ENCODE measurements around the gene NXPE4. TPM values are rescaled to one million over a fixed set of nuclear protein-coding genes. Genes with fewer than 3 reads are reported as not detected.

The NXPE4 gene
- total RNA-seq, 1 experiment from 2014 or later = not detected

DNA sequence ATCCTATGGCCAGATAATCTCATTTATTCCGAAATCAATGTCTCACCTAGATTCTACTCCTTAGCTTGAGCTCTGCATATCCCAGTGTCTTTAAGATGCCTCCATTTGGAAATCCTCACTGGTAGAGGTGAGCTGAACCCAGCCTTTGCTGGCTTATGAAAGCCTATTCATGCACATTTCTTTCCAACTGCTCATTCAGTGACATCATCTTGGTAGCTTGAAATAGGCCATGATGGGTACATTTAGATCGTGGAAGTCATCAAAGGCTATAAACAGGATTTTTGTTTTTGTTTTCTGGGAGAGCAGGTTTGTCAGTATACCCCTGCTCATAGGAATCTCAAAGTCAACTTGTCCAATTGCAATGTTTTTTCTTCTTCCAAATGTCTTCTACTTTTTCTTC, 41.9 kb downstream of the NXPE4 start:
- TF ChIP-seq CTCF (conservative IDR thresholded peaks at IDR 0.05) (no peak), EZH2 (IDR thresholded peaks at IDR 0.05; ENCODE audit: low read depth) (no peak)
- Histone ChIP-seq H3K79me2 (ENCODE audit: low read depth) (no peaks in the 10 kb centered on the region), H3K36me3 (ENCODE audit: low read depth) (no peaks in the 10 kb centered on the region), H3K27me3 (ENCODE audit: insufficient read depth, low read depth) (0 out of 2 replicates have a peak, but pooled peaks cover 15% of the 10 kb centered on the region), H3K4me1 (replicated peaks; ENCODE audit: insufficient read depth) (no peaks in the 10 kb centered on the region), H4K20me1 (ENCODE audit: insufficient read depth) (no peaks in the 10 kb centered on the region), H3K4me3 (no peak overlapping the region), H2AFZ (no peak overlapping the region), H3K4me2 (no peak overlapping the region), H3K9me3 (ENCODE audit: insufficient read depth, low read depth) (no peaks in the 10 kb centered on the region), H3K27ac (no peak overlapping the region), H3K9me2 (ENCODE audit: insufficient read depth) (no peaks in the 10 kb centered on the region), H3F3A (ENCODE audit: insufficient read depth, low read depth) (no peaks in the 10 kb centered on the region)
- no TSS peak for BruUV-seq (replicated peaks)
- POLR2A ChIA-PET (ENCODE audit: unreplicated experiment) = interaction anchor here (0.6 kb wide), 1 partner anchor 40 kb away, joined by 4 read pairs; no protein-coding TSS in a partner anchor
- intact Hi-C loops (cut with micrococcal nuclease; ENCODE audit: unreplicated experiment) = no loop called here
- CTCF ChIA-PET = no interaction called here
- no peak for DNase-seq

- no peak for TF ChIP-seq CTCF (conservative IDR thresholded peaks at IDR 0.05)
- no peak for TF ChIP-seq EZH2 (IDR thresholded peaks at IDR 0.05; ENCODE audit: low read depth)
- BruUV-seq (replicated peaks) = no TSS peak
- no peaks in the 10 kb centered on the region for H3F3A ChIP-seq (ENCODE audit: insufficient read depth, low read depth)
- no peak overlapping the region for H3K4me2 ChIP-seq
- no peaks in the 10 kb centered on the region for H3K79me2 ChIP-seq (ENCODE audit: low read depth)
- no peaks in the 10 kb centered on the region for H4K20me1 ChIP-seq (ENCODE audit: insufficient read depth)
- H3K4me1 ChIP-seq (replicated peaks; ENCODE audit: insufficient read depth) = no peaks in the 10 kb centered on the region
- intact Hi-C loops (cut with micrococcal nuclease; ENCODE audit: unreplicated experiment) = no loop called here
- 0 out of 2 replicates have a peak, but pooled peaks cover 11% of the 10 kb centered on the region for H3K27me3 ChIP-seq (ENCODE audit: insufficient read depth, low read depth)
- H3K4me3 ChIP-seq = no peak overlapping the region
- no peak overlapping the region for H2AFZ ChIP-seq
- no peak for DNase-seq
- CTCF ChIA-PET = no interaction called here
- no peak overlapping the region for H3K27ac ChIP-seq
- no peaks in the 10 kb centered on the region for H3K9me2 ChIP-seq (ENCODE audit: insufficient read depth)
- H3K36me3 ChIP-seq (ENCODE audit: low read depth) = no peaks in the 10 kb centered on the region
- no peaks in the 10 kb centered on the region for H3K9me3 ChIP-seq (ENCODE audit: insufficient read depth, low read depth)
- POLR2A ChIA-PET (ENCODE audit: unreplicated experiment) = no interaction called here
Measured at GRCh38 chr11:114551060-114551459, 44.5 kb downstream of the NXPE4 start.

DNA sequence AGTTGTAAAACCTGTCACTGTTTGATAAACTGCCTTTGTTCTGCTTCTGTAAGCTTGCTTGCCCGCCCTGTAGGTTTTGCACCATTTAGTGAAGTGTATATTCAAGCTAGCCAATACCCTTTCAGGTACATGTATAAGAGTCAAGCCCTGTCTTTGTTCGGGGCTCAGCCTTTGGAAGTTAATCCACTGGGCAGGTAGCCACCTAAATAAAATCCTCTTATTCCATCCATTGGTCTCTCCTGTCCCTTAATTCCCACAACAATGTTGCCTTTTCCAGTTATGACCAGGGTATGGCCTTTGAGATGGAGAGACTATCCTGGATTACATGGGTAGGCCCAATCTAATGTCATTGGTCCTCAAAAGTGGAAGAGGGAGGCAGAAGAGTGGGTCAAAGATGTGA, 69.9 kb downstream of the NXPE4 start:
- Histone ChIP-seq H3K4me3 (no peak overlapping the region), H2AFZ (no peak overlapping the region), H3K27me3 (ENCODE audit: insufficient read depth, low read depth) (peaks cover 7% of the 10 kb centered on the region; the same call in 1 of the 2 replicates), H3K4me1 (replicated peaks; ENCODE audit: insufficient read depth) (no peaks in the 10 kb centered on the region), H3K4me2 (no peak overlapping the region), H3K9me2 (ENCODE audit: insufficient read depth) (no peaks in the 10 kb centered on the region), H3K36me3 (ENCODE audit: low read depth) (no peaks in the 10 kb centered on the region), H3K79me2 (ENCODE audit: low read depth) (no peaks in the 10 kb centered on the region), H3K9me3 (ENCODE audit: insufficient read depth, low read depth) (no peaks in the 10 kb centered on the region), H4K20me1 (ENCODE audit: insufficient read depth) (no peaks in the 10 kb centered on the region), H3F3A (ENCODE audit: insufficient read depth, low read depth) (no peaks in the 10 kb centered on the region), H3K27ac (no peak overlapping the region)
- intact Hi-C loops (cut with micrococcal nuclease; ENCODE audit: unreplicated experiment) = no loop called here
- CTCF ChIA-PET = no interaction called here
- DNase-seq = no peak
- POLR2A ChIA-PET (ENCODE audit: unreplicated experiment) = no interaction called here
- BruUV-seq (replicated peaks) = no TSS peak
- TF ChIP-seq CTCF (conservative IDR thresholded peaks at IDR 0.05) (no peak), EZH2 (IDR thresholded peaks at IDR 0.05; ENCODE audit: low read depth) (no peak)
